GM12875 (cell line): ENCODE results near the gene CLEC2D.

ENCODE experiments used
- H3K4me3 ChIP-seq: one replicate; pipeline ENCODE4 v1.5.1; 2011; ENCODE audit warnings: low read depth, low read length, control low read depth
- TF ChIP-seq, protein P1 (sequence below): IDR thresholded peaks from 2 replicates; pipeline ENCODE4 v1.5.1; 2011; ENCODE audit warnings: low read depth, mild to moderate bottlenecking, control low read depth, inconsistent platforms, low read length, moderate library complexity, borderline replicate concordance; ENCODE audit not compliant: insufficient read depth

CLEC2D gene, protein sequence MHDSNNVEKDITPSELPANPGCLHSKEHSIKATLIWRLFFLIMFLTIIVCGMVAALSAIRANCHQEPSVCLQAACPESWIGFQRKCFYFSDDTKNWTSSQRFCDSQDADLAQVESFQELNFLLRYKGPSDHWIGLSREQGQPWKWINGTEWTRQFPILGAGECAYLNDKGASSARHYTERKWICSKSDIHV

DNA sequence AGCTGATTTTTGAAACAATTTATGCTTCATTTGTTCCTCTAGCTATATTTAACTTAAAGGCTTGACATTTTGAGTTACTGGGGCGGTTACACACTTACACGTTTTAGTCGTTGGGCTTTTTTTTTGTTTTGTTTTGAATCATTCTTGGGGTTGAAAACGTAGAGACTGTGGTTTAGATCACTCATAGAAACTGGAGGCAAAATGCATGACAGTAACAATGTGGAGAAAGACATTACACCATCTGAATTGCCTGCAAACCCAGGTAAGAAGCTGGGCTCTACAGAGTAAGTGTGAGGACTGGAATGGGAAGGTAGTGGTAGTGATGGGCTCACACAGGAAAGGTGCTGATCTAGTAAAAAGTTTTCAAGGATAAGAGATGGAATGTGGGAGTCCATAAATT is at the start of gene CLEC2D:
CLEC2D (plus strand) TSS at position 180 of the 400 bp plus-strand sequence; CDS start at position 202, 22 bp downstream.
- TF ChIP-seq, protein P1, sequence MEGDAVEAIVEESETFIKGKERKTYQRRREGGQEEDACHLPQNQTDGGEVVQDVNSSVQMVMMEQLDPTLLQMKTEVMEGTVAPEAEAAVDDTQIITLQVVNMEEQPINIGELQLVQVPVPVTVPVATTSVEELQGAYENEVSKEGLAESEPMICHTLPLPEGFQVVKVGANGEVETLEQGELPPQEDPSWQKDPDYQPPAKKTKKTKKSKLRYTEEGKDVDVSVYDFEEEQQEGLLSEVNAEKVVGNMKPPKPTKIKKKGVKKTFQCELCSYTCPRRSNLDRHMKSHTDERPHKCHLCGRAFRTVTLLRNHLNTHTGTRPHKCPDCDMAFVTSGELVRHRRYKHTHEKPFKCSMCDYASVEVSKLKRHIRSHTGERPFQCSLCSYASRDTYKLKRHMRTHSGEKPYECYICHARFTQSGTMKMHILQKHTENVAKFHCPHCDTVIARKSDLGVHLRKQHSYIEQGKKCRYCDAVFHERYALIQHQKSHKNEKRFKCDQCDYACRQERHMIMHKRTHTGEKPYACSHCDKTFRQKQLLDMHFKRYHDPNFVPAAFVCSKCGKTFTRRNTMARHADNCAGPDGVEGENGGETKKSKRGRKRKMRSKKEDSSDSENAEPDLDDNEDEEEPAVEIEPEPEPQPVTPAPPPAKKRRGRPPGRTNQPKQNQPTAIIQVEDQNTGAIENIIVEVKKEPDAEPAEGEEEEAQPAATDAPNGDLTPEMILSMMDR, result no peak
- H3K4me3 ChIP-seq, result peak within 1 kb of the TSS; percentile 21

DNA sequence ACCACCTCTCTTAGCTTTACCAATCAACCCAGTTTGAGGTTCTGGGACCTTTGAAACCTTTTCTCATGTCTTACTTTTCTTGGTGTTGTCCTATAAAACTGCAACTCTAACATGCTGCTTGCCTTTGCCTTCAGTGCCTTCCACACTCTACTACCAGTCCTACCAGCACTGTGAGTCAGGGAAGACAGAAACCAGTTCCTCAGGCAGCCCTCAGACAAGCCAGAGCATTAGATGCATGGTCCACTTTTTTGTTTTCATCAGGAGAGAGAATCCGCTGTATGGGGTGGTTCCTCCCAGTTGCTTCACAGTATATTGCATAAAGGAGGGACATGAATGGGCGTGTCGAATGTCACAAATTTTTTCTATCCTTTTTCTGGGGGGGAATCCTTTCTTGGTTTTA is 44.5 kb upstream of the CLEC2D start:
- H3K4me3 ChIP-seq, result no peak overlapping the region
- TF ChIP-seq, protein P1, result no peak

DNA sequence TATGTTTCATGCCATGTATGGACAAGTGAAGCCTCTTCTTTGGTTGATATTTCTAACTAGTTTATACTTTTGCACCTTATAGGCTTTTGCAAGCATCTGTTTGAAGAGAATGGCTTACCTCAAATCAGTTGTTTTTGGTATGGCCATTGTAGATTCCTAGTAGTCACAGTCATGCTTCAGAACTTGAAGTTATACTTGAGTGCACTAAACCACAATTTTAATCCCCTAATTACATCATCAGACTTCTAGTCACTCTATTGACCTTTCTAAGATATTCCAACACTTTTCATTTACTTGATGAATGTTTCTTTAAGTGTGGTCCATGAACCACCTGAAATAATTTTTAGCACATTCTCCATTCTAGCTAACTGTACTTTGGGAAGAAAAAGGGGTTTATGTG is 43.2 kb upstream of the CLEC2D start:
- no peak overlapping the region for H3K4me3 ChIP-seq
- TF ChIP-seq, protein P1, result no peak

DNA sequence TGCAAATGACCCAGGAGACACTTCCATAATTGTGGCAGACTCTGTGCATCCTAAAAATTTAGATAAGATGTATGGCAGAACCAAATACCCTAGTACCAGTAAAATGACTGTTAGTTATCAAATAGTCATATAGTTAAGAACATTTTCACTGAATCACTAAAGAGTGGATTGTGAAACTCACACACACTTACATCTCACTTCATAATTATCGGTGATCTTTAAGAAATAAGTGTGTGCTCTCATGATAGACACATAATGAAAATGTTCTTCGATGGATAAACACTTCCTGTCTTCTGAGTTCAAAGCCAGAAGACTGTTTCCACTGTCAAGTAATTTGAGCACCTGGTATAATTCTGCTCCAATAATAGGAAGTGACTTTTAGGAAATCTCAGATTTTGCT is 42.7 kb upstream of the CLEC2D start:
- no peak overlapping the region for H3K4me3 ChIP-seq
- TF ChIP-seq, protein P1, result no peak

DNA sequence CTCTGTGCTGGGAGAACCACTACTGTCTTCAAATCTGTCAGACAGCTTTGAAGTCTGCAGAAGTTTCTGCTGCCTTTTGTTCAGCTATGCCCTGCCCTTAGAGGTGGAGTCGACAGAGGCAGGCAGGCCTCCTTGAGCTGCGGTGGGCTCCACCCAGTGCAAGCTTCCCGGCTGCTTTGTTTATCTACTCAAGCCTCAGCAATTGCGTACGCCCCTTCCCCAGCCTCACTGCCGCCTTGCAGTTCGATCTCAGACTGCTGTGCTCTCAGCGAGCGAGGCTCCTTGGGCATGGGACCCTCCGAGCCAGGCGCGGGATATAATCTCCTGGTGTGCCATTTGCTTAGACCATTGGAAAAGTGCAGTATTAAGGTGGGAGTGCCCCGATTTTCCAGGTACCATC is 36.7 kb upstream of the CLEC2D start:
- H3K4me3 ChIP-seq, result no peak overlapping the region
- TF ChIP-seq, protein P1, result no peak

DNA sequence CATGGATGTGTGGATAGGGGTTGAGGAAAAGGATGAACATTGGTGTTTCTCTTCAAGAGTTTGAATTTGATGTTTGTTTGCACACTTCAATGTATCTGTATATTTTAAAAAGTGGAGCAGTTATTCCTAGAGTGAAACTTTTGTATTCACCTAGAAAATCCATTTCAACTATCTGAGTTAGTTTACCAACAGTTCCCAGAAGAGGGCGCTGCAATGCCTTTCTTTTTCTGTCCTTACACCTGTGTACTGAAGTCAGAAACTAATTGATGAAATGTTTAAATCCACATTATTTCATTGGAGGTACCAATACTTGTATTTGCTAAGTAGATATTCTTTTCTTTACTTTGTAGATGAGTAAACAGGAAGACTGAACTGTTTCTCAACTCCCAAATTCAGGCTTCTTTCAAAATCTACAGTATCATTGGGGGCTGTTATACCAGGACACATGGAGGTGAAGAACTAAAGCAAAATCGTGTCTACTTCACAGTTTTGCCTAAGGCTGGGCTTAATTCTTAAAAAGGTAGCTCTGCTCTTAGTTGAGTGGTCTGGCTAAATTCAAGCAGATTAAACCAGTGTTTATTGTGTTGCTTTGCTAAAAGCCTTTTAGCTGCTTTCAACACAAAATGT is 35.2 kb upstream of the CLEC2D start:
- no peak overlapping the region for H3K4me3 ChIP-seq
- TF ChIP-seq, protein P1, result peak; percentile 32; the same call in 1 of the 2 replicates
